ENCODE data around the gene SMCO2.

SMCO2 gene

GRCh38 chr12:27508736-27509431 is 62.3 kb downstream of the SMCO2 start:
- TF ChIP-seq TAF1 (IDR thresholded peaks at IDR 0.05; ENCODE audit: borderline replicate concordance, insufficient read depth, low read length) (no peak), FOXP2 (optimal IDR thresholded peaks at IDR 0.05; ENCODE audit: borderline replicate concordance, extremely low read depth, extremely low read length, insufficient read depth) (no peak), POLR2AphosphoS5 (IDR thresholded peaks at IDR 0.05; ENCODE audit: low read depth, low read length) (no peak)

- TF ChIP-seq TAF1 (IDR thresholded peaks at IDR 0.05; ENCODE audit: borderline replicate concordance, insufficient read depth, low read length) (no peak), FOXP2 (optimal IDR thresholded peaks at IDR 0.05; ENCODE audit: borderline replicate concordance, extremely low read depth, extremely low read length, insufficient read depth) (no peak), POLR2AphosphoS5 (IDR thresholded peaks at IDR 0.05; ENCODE audit: low read depth, low read length) (no peak), REST (IDR thresholded peaks at IDR 0.05; ENCODE audit: insufficient read depth in 1 of 2, low read depth in 2 of 2, low read length in 2 of 2) (no peak), SIN3A (IDR thresholded peaks at IDR 0.05; ENCODE audit: borderline replicate concordance, insufficient read depth, low read length) (no peak)
These were observed 64.6 kb downstream of the SMCO2 start for GRCh38 chr12:27511031-27511722.

DNA sequence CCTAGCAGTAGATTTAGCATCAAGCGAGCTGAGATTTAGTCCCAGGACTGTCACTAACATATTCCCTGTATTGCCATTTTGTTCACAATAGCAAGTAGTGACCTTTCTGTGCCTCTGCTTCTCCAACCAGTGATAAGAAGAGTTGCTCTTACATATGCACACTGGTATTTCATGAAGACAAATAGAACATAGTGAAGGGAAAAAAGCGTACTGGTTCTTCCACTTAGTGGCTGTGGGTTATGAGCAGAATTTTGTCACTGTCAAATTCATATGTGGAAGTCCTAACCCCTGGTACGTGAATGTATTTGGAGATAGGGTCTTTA is 65.1 kb downstream of the SMCO2 start:
- TF ChIP-seq SIN3A (IDR thresholded peaks at IDR 0.05; ENCODE audit: borderline replicate concordance, insufficient read depth, low read length) = no peak

- TF ChIP-seq SIN3A (IDR thresholded peaks at IDR 0.05; ENCODE audit: borderline replicate concordance, insufficient read depth, low read length) (no peak), FOXP2 (optimal IDR thresholded peaks at IDR 0.05; ENCODE audit: borderline replicate concordance, extremely low read depth, extremely low read length, insufficient read depth) (no peak), POLR2AphosphoS5 (IDR thresholded peaks at IDR 0.05; ENCODE audit: low read depth, low read length) (no peak), REST (IDR thresholded peaks at IDR 0.05; ENCODE audit: insufficient read depth in 1 of 2, low read depth in 2 of 2, low read length in 2 of 2) (no peak), TAF1 (IDR thresholded peaks at IDR 0.05; ENCODE audit: borderline replicate concordance, insufficient read depth, low read length) (no peak)
These were observed 66.8 kb downstream of the SMCO2 start for GRCh38 chr12:27513155-27513824.

DNA sequence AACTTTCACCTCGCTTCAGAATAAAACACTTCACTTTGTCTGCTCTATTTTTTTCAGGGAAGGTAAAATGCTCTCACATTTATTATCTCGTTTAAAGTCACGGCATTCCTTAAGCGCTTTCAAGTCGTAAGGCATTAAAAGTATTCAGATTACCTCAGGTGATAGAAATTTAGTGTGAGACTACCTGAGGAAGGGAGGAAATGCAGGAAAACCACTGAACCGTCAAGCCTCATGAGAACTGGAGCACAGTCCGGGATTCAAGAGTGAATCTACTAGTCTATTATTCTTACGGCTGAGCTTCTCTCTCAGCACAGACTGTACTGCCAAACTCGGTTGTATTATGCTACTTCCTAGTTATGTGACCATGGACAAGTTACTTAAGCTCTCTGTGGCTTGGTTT is 69.1 kb downstream of the SMCO2 start:
- no peak for TF ChIP-seq TAF1 (IDR thresholded peaks at IDR 0.05; ENCODE audit: borderline replicate concordance, insufficient read depth, low read length)
- no peak for TF ChIP-seq SIN3A (IDR thresholded peaks at IDR 0.05; ENCODE audit: borderline replicate concordance, insufficient read depth, low read length)
- TF ChIP-seq FOXP2 (optimal IDR thresholded peaks at IDR 0.05; ENCODE audit: borderline replicate concordance, extremely low read depth, extremely low read length, insufficient read depth) = no peak
- no peak for TF ChIP-seq REST (IDR thresholded peaks at IDR 0.05; ENCODE audit: insufficient read depth in 1 of 2, low read depth in 2 of 2, low read length in 2 of 2)
- no peak for TF ChIP-seq POLR2AphosphoS5 (IDR thresholded peaks at IDR 0.05; ENCODE audit: low read depth, low read length)

- TF ChIP-seq FOXP2 (optimal IDR thresholded peaks at IDR 0.05; ENCODE audit: borderline replicate concordance, extremely low read depth, extremely low read length, insufficient read depth) (no peak), SIN3A (IDR thresholded peaks at IDR 0.05; ENCODE audit: borderline replicate concordance, insufficient read depth, low read length) (no peak), TAF1 (IDR thresholded peaks at IDR 0.05; ENCODE audit: borderline replicate concordance, insufficient read depth, low read length) (no peak), REST (IDR thresholded peaks at IDR 0.05; ENCODE audit: insufficient read depth in 1 of 2, low read depth in 2 of 2, low read length in 2 of 2) (no peak), POLR2AphosphoS5 (IDR thresholded peaks at IDR 0.05; ENCODE audit: low read depth, low read length) (no peak)
These were observed 70.1 kb downstream of the SMCO2 start for GRCh38 chr12:27516625-27517024.
